Thymus (tissue), 14 donors: ENCODE data around the gene KLHL28. TPM values are rescaled to one million over a fixed set of nuclear protein-coding genes. Genes with fewer than 3 reads are reported as not detected.
A peak's percentile ranks its signal among the peaks of the same experiment; 100 is the strongest.

ENCODE experiments used
- DNase-seq, 9 donors: peaks; one replicate each; pipeline ENCODE4 v3.0.0-alpha.2; 2013; ENCODE audit warnings: low spot score in 9 of 9, low read depth in 6 of 9, missing footprints in 1 of 9
- H3K27ac ChIP-seq, 2 donors: one replicate each; pipeline ENCODE4 v1.5.1; 2013; ENCODE audit warnings: control low read depth in 1 of 2, low read depth in 1 of 2, low read length in 1 of 2, mild to moderate bottlenecking in 1 of 2, moderate library complexity in 1 of 2
- H3K27me3 ChIP-seq, 2 donors: one replicate each; pipeline ENCODE4 v1.5.1; 2013; ENCODE audit warnings: low read length in 1 of 2; ENCODE audit not compliant: control insufficient read depth in 2 of 2, insufficient read depth in 1 of 2
- H3K36me3 ChIP-seq, 2 donors: one replicate each; pipeline ENCODE4 v1.5.1; 2013; ENCODE audit warnings: low read length in 1 of 2, mild to moderate bottlenecking in 1 of 2, moderate library complexity in 1 of 2; ENCODE audit not compliant: control insufficient read depth in 2 of 2, insufficient read depth in 2 of 2
- H3K4me1 ChIP-seq, 2 donors: one replicate each; pipeline ENCODE4 v1.5.1; 2013; ENCODE audit warnings: low read length in 2 of 2; ENCODE audit not compliant: control insufficient read depth in 2 of 2, insufficient read depth in 2 of 2
- H3K4me3 ChIP-seq, 2 donors: one replicate each; pipeline ENCODE4 v1.5.1; 2013; ENCODE audit warnings: low read length in 2 of 2, control low read depth in 1 of 2, mild to moderate bottlenecking in 1 of 2
- H3K9me3 ChIP-seq, 2 donors: one replicate each; pipeline ENCODE4 v1.5.1; 2013; ENCODE audit warnings: low read length in 1 of 2, mild to moderate bottlenecking in 1 of 2; ENCODE audit not compliant: control insufficient read depth in 2 of 2, insufficient read depth in 1 of 2
- WGBS: extraction: QIAGEN DNeasy Blood & Tissue Kit; methylation state at CpG from one replicate; pipeline ENCODE4 v1.1.7; 2013; 5-methylcytosine and 5-hydroxymethylcytosine counted together
- long read RNA-seq, 10 donors: transcript quantifications; one replicate each; lab custom pipeline, GENCODE V29; 2026
- polyA plus RNA-seq: library from polyadenylated mRNA; stranded (reverse); fragments of 200-250 nt; gene quantifications from one replicate; pipeline ENCODE4 v1.2.3, GENCODE V29; 2013
- total RNA-seq: library from RNA; stranded (reverse); fragments of 120-200 nt; gene quantifications from one replicate; pipeline ENCODE4 v1.2.4, GENCODE V29; 2013
- donor health status: healthy.

KLHL28 gene
- total RNA-seq (13.7 TPM), polyA plus RNA-seq (6.0 TPM)
- long read RNA-seq, donor 1, full-length matches to known transcripts = 1 of 1 reads
- long read RNA-seq, donor 1, partial matches to known transcripts = 0 of 1 reads
- long read RNA-seq, donor 1, other reads (novel, unspliced or antisense) = 0 of 1 reads
- long read RNA-seq, donor 2 = 0 reads
- long read RNA-seq, donor 3 = 0 reads
- long read RNA-seq, donor 4 = 0 reads
- long read RNA-seq, donor 5, full-length matches to known transcripts = 1 of 22 reads
- long read RNA-seq, donor 5, partial matches to known transcripts = 21 of 22 reads
- long read RNA-seq, donor 5, other reads (novel, unspliced or antisense) = 0 of 22 reads
- long read RNA-seq, donor 6, full-length matches to known transcripts = 1 of 18 reads
- long read RNA-seq, donor 6, partial matches to known transcripts = 17 of 18 reads
- long read RNA-seq, donor 6, other reads (novel, unspliced or antisense) = 0 of 18 reads
- long read RNA-seq, donor 7, full-length matches to known transcripts = 4 of 4 reads
- long read RNA-seq, donor 7, partial matches to known transcripts = 0 of 4 reads
- long read RNA-seq, donor 7, other reads (novel, unspliced or antisense) = 0 of 4 reads
- long read RNA-seq, donor 8, full-length matches to known transcripts = 1 of 1 reads
- long read RNA-seq, donor 8, partial matches to known transcripts = 0 of 1 reads
- long read RNA-seq, donor 8, other reads (novel, unspliced or antisense) = 0 of 1 reads
- long read RNA-seq, donor 9, full-length matches to known transcripts = 1 of 1 reads
- long read RNA-seq, donor 9, partial matches to known transcripts = 0 of 1 reads
- long read RNA-seq, donor 9, other reads (novel, unspliced or antisense) = 0 of 1 reads
- long read RNA-seq, donor 10, full-length matches to known transcripts = 4 of 4 reads
- long read RNA-seq, donor 10, partial matches to known transcripts = 0 of 4 reads
- long read RNA-seq, donor 10, other reads (novel, unspliced or antisense) = 0 of 4 reads

GRCh38 chr14:44961554-44962333 is at the start of gene KLHL28, which contains the start of gene TOGARAM1:
KLHL28 (minus strand) TSS chr14:44961947; CDS start chr14:44945928, 16,019 bp downstream.
TOGARAM1 (plus strand) TSS chr14:44962190; CDS start chr14:44962422, 232 bp downstream.
- H3K9me3 ChIP-seq = peaks cover 0 to 8% of the 10 kb centered on the region in 2 donors
- H3K27me3 ChIP-seq = no peaks in the 10 kb centered on the region
- DNase-seq = peak; percentile 98 to 100 (median 99)
- WGBS = under 1% methylated on average over 37 of the region's 37 CpGs
- peak within 1 kb of the TSS; percentile 94 to 95 for H3K4me3 ChIP-seq
- H3K4me1 ChIP-seq = peaks cover 16 to 19% of the 10 kb centered on the region in 2 donors
- peak within 1 kb of the TSS; percentile 99 for H3K27ac ChIP-seq
- H3K36me3 ChIP-seq = no peaks in the 10 kb centered on the region

DNA sequence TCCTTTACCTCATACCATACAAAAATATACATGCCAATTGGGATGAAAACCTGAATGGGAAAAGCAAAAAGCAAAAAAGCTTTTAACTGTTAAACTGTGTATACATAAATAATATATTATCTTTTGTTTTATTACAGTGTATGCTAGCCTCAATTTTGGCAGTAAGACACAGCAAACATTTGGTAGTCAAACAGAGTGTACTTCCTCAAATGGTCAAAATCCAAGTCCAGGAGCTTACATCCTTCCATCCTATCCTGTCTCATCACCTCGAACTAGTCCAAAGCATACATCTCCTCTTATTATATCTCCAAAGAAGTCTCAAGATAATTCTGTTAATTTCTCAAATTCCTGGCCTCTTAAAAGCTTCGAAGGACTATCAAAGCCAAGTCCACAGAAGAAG is 42.2 kb upstream of the KLHL28 start:
- H3K9me3 ChIP-seq = no peaks in the 10 kb centered on the region
- peaks cover 7 to 18% of the 10 kb centered on the region in 2 donors for H3K36me3 ChIP-seq
- no peak overlapping the region for H3K27ac ChIP-seq
- no peaks in the 10 kb centered on the region for H3K4me1 ChIP-seq
- no peak for DNase-seq
- WGBS = 98% methylated on average over 2 of the region's 2 CpGs
- no peaks in the 10 kb centered on the region for H3K27me3 ChIP-seq
- H3K4me3 ChIP-seq = no peak overlapping the region

DNA sequence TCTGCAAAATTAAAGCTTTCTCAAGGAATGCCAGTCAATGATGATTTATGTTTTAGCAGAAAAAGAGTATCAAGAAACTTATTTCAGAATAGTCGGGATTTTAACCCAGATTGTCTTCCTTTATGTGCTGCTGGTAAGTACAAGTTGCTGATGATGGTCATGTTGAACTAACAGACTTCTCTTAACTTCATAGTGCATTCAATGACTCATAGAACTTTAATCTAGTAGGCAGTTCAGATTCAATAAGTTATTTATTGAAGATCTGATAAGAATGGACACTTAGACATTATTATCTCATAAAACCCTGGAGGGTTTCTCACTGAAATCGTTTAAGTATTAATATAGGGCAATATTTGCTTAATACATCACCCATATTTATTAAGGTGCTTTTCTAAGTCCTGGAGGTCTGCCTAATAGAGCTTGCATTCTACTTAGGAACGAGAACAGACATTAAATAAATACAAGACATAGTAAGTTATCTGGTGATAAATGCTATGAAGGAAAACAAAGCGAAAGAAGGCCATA is 34.1 kb upstream of the KLHL28 start:
- Histone ChIP-seq H3K4me1 (no peaks in the 10 kb centered on the region), H3K27me3 (no peaks in the 10 kb centered on the region), H3K36me3 (peaks cover 5 to 15% of the 10 kb centered on the region in 2 donors), H3K27ac (no peak overlapping the region), H3K4me3 (no peak overlapping the region), H3K9me3 (no peaks in the 10 kb centered on the region)
- WGBS = 97% methylated on average over 4 of the region's 4 CpGs
- no peak for DNase-seq

GRCh38 chr14:44995196-44995595 is 33.4 kb upstream of the KLHL28 start:
- 98% methylated on average over 3 of the region's 3 CpGs for WGBS
- Histone ChIP-seq H3K4me3 (no peak overlapping the region), H3K36me3 (peaks cover 5 to 14% of the 10 kb centered on the region in 2 donors), H3K4me1 (no peaks in the 10 kb centered on the region), H3K27me3 (no peaks in the 10 kb centered on the region), H3K27ac (no peak overlapping the region), H3K9me3 (no peaks in the 10 kb centered on the region)
- no peak for DNase-seq

GRCh38 chr14:44990533-44990932 is 28.8 kb upstream of the KLHL28 start:
- Histone ChIP-seq H3K4me1 (no peaks in the 10 kb centered on the region), H3K36me3 (no peaks in the 10 kb centered on the region), H3K4me3 (no peak overlapping the region), H3K27ac (no peak overlapping the region), H3K27me3 (no peaks in the 10 kb centered on the region), H3K9me3 (peaks cover 0 to 4% of the 10 kb centered on the region in 2 donors)
- 94% methylated on average over 2 of the region's 2 CpGs for WGBS
- DNase-seq = no peak

DNA sequence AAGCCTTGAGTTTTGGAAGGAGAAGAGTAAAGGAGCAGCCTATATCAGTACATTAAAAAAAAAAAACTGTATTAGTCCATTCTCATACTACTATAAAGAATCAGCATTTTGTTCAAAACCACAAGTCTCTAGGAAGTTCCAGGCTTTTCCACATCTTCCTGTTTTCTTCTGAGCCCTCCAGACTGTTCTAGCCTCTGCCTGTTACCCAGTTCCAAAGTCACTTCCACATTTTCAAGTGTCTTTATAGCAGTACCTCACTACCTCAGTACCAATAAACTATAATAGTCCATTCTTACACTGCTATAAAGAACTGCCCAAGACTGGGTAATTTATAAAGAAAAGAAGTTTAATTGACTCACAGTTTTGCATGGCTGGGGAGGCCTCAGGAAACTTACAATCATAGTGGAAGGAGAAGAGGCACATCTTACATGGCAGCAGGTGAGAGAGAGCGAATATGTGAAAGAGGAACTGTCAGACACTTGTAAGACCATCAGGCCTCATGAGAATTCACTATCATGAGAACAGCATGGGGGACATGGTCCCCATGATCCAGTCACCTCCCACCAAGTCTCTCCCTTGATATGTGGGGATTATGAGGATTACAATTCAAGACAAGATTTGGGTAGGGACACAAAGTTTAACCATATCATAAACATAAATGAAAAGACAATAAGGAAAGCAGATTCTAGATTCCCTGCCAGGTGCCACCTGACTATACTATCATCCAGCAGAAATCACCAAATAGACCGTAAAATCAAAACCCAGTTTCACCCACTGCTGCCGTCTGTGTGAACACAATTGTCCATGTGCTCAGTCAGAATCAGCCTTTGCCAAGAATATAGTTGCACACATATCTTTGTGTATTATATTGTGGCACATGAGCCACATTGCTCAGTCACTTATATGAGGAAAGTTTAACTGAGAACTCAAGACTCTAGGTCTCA is 28.0 kb upstream of the KLHL28 start:
- no peaks in the 10 kb centered on the region for H3K4me1 ChIP-seq
- no peak overlapping the region for H3K4me3 ChIP-seq
- H3K9me3 ChIP-seq = peaks cover 0 to 4% of the 10 kb centered on the region in 2 donors
- no peak overlapping the region for H3K27ac ChIP-seq
- H3K36me3 ChIP-seq = no peaks in the 10 kb centered on the region
- no peak for DNase-seq
- H3K27me3 ChIP-seq = no peaks in the 10 kb centered on the region
- 93% methylated on average over 3 of the region's 3 CpGs for WGBS

- no peaks in the 10 kb centered on the region for H3K4me1 ChIP-seq
- no peaks in the 10 kb centered on the region for H3K27me3 ChIP-seq
- H3K27ac ChIP-seq = no peak overlapping the region
- no peak for DNase-seq
- H3K36me3 ChIP-seq = no peaks in the 10 kb centered on the region
- H3K9me3 ChIP-seq = peaks cover 0 to 4% of the 10 kb centered on the region in 2 donors
- H3K4me3 ChIP-seq = no peak overlapping the region
- 91% methylated on average over 2 of the region's 2 CpGs for WGBS
Observed at GRCh38 chr14:44988694-44989093, 26.9 kb upstream of the KLHL28 start.

- no peaks in the 10 kb centered on the region for H3K36me3 ChIP-seq
- peaks cover 0 to 4% of the 10 kb centered on the region in 2 donors for H3K9me3 ChIP-seq
- no peak overlapping the region for H3K27ac ChIP-seq
- no peaks in the 10 kb centered on the region for H3K27me3 ChIP-seq
- 94% methylated on average over 2 of the region's 2 CpGs for WGBS
- DNase-seq = no peak
- no peak overlapping the region for H3K4me3 ChIP-seq
- H3K4me1 ChIP-seq = no peaks in the 10 kb centered on the region
Observed at GRCh38 chr14:44982594-44982993, 20.8 kb upstream of the KLHL28 start.
